Breast epithelium (tissue), 3 donors: ENCODE data around the gene CYTH3.

Source experiments
- POLR2A ChIP-seq: fragments of 450-650 bp; IDR thresholded peaks from one replicate; pipeline ENCODE4 v1.6.1; 2016; ENCODE audit warnings: antibody characterized with exemption, mild to moderate bottlenecking, moderate library complexity
- POLR2AphosphoS5 ChIP-seq, 3 donors: sonication (generic); formaldehyde crosslinking; IDR thresholded peaks; one replicate each; pipeline ENCODE4 v1.6.1; 2017; ENCODE audit warnings: antibody characterized with exemption in 3 of 3
- TF ChIP-seq, protein P1 (sequence below), 3 donors: fragments of 450-650 bp; IDR thresholded peaks; one replicate each; pipeline ENCODE4 v1.5.1; 2016 to 2017; ENCODE audit warnings: antibody characterized with exemption in 3 of 3, mild to moderate bottlenecking in 3 of 3, moderate library complexity in 3 of 3

GRCh38 chr7:6166443-6166891, 106.0 kb downstream of the CYTH3 start:
- no peak for TF ChIP-seq POLR2AphosphoS5 (IDR thresholded peaks at IDR 0.05)
- TF ChIP-seq, protein P1, sequence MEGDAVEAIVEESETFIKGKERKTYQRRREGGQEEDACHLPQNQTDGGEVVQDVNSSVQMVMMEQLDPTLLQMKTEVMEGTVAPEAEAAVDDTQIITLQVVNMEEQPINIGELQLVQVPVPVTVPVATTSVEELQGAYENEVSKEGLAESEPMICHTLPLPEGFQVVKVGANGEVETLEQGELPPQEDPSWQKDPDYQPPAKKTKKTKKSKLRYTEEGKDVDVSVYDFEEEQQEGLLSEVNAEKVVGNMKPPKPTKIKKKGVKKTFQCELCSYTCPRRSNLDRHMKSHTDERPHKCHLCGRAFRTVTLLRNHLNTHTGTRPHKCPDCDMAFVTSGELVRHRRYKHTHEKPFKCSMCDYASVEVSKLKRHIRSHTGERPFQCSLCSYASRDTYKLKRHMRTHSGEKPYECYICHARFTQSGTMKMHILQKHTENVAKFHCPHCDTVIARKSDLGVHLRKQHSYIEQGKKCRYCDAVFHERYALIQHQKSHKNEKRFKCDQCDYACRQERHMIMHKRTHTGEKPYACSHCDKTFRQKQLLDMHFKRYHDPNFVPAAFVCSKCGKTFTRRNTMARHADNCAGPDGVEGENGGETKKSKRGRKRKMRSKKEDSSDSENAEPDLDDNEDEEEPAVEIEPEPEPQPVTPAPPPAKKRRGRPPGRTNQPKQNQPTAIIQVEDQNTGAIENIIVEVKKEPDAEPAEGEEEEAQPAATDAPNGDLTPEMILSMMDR (IDR thresholded peaks at IDR 0.05) = no peak
- TF ChIP-seq POLR2A = no peak
